GM19324 (cell line): Measurements from ENCODE around the gene IL32.
"Not testable (repeated sequence)": the region's sequence is repeated elsewhere in the genome, so short reads cannot be mapped to it uniquely, and the experiment has no call there.

ENCODE experiments used
- ATAC-seq: cut with Tn5 transposase; IDR thresholded peaks from one replicate; pipeline ENCODE4 v1.9.1; 2021; ENCODE audit warnings: mild to moderate bottlenecking, moderate library complexity; ENCODE audit not compliant: unreplicated experiment, low FRiP score

IL32 gene

GRCh38 chr16:3068487-3068886 is 3.0 kb downstream of the IL32 start:
- no peak for ATAC-seq

GRCh38 chr16:3069146-3069545 is 3.7 kb downstream of the IL32 start:
- not testable (repeated sequence) for ATAC-seq

GRCh38 chr16:3070608-3071111 is 5.2 kb downstream of the IL32 start:
- ATAC-seq = no peak

GRCh38 chr16:3071655-3072054 is 6.2 kb downstream of the IL32 start:
- no peak for ATAC-seq

GRCh38 chr16:3072148-3072547 is 6.7 kb downstream of the IL32 start:
- ATAC-seq = not testable (repeated sequence)

- ATAC-seq = not testable (repeated sequence)
These were observed 7.3 kb downstream of the IL32 start for GRCh38 chr16:3072576-3073263.

- ATAC-seq = no peak
These were observed 8.0 kb downstream of the IL32 start for GRCh38 chr16:3073448-3073847.

- no peak for ATAC-seq
These were observed 9.6 kb downstream of the IL32 start for GRCh38 chr16:3074860-3075522.

- no peak for ATAC-seq
These were observed 10.1 kb downstream of the IL32 start for GRCh38 chr16:3075523-3075915.

GRCh38 chr16:3075946-3076345 is 10.5 kb downstream of the IL32 start:
- not testable (repeated sequence) for ATAC-seq

- no peak for ATAC-seq
These were observed 11.1 kb downstream of the IL32 start for GRCh38 chr16:3076577-3076976.

GRCh38 chr16:3080024-3080423 is 14.6 kb downstream of the IL32 start:
- ATAC-seq = no peak

GRCh38 chr16:3081957-3082356 is 16.5 kb downstream of the IL32 start:
- not testable (repeated sequence) for ATAC-seq

GRCh38 chr16:3083408-3083807 is 18.0 kb downstream of the IL32 start:
- not testable (repeated sequence) for ATAC-seq

GRCh38 chr16:3084491-3084890 is 19.1 kb downstream of the IL32 start:
- ATAC-seq = no peak

GRCh38 chr16:3084969-3085670 is 19.7 kb downstream of the IL32 start:
- ATAC-seq = no peak

GRCh38 chr16:3085868-3086595 is 20.6 kb downstream of the IL32 start:
- no peak for ATAC-seq

GRCh38 chr16:3086596-3087242 is 21.3 kb downstream of the IL32 start:
- no peak for ATAC-seq

- no peak for ATAC-seq
These were observed 22.1 kb downstream of the IL32 start for GRCh38 chr16:3087243-3088235.
